ENCODE results near the gene EYA4.
A peak's percentile ranks its signal among the peaks of the same experiment; 100 is the strongest.

Gene EYA4

GRCh38 chr6:133286765-133287164, 45.6 kb downstream of the EYA4 start (continued):
- no peak for TF ChIP-seq ZNF214 (tag by site-specific recombination; IDR thresholded peaks at IDR 0.05; ENCODE audit: borderline replicate concordance)
- TF ChIP-seq ZNF169 (tag by site-specific recombination; IDR thresholded peaks at IDR 0.05), result no peak
- TF ChIP-seq PRDM6 (tag by site-specific recombination; IDR thresholded peaks at IDR 0.05), result peak; percentile 15; the same call in 1 of the 2 replicates
- TF ChIP-seq ZNF692 (tag by site-specific recombination; IDR thresholded peaks at IDR 0.05), result peak; percentile 47; the same call in 1 of the 2 replicates

GRCh38 chr6:133288662-133289061, 47.5 kb downstream of the EYA4 start:
- no peaks in the 10 kb centered on the region for H3K9me3 ChIP-seq (ENCODE audit: control insufficient read depth, insufficient read depth, low read depth, low read length)
- POLR2A ChIA-PET, result interaction anchor here (0.5 kb wide), 1 partner anchor 143 kb away, joined by 3 read pairs; no protein-coding TSS in a partner anchor
- no peaks in the 10 kb centered on the region for H3K36me3 ChIP-seq (ENCODE audit: control insufficient read depth in 2 of 2, insufficient read depth in 1 of 2, low read length in 2 of 2)
- no peak overlapping the region for H3K27ac ChIP-seq (ENCODE audit: extremely low read depth, low read depth, low read length)
- CTCF ChIA-PET, result interaction anchor here (0.7 to 1.2 kb wide), 4 partner anchors 22 to 633 kb away, joined by 3 to 4 read pairs (median 3); no protein-coding TSS in a partner anchor
- H3K4me1 ChIP-seq (ENCODE audit: control insufficient read depth, insufficient read depth, low read length), result peaks cover 34% of the 10 kb centered on the region
- TF ChIP-seq TRIM28 (IDR thresholded peaks at IDR 0.05; ENCODE audit: borderline replicate concordance, low read length), result 0 out of 2 replicates have a peak, but pooled peaks have one; percentile 23
- no peak for TF ChIP-seq ZNF274 (IDR thresholded peaks at IDR 0.05; ENCODE audit: low read length)
- TF ChIP-seq ZNF274 (tag by site-specific recombination; IDR thresholded peaks at IDR 0.05; ENCODE audit: borderline replicate concordance), result no peak
- no peak for TF ChIP-seq ZNF112 (tag by site-specific recombination; IDR thresholded peaks at IDR 0.05)
- no peak for TF ChIP-seq IKZF3 (tag by site-specific recombination; IDR thresholded peaks at IDR 0.05)
- no peak for TF ChIP-seq YY1 (tag by site-specific recombination; IDR thresholded peaks at IDR 0.05)
- no peak for TF ChIP-seq ZNF530 (tag by site-specific recombination; IDR thresholded peaks at IDR 0.05; ENCODE audit: low read depth)
- no peak overlapping the region for H3K4me3 ChIP-seq (ENCODE audit: low read depth, low read length)

- H3K27ac ChIP-seq (ENCODE audit: extremely low read depth, low read depth, low read length), result peak overlapping the region; percentile 34
- no peak overlapping the region for H3K4me3 ChIP-seq (ENCODE audit: low read depth, low read length)
- no peaks in the 10 kb centered on the region for H3K9me3 ChIP-seq (ENCODE audit: control insufficient read depth, insufficient read depth, low read depth, low read length)
- H3K36me3 ChIP-seq (ENCODE audit: control insufficient read depth in 2 of 2, insufficient read depth in 1 of 2, low read length in 2 of 2), result no peaks in the 10 kb centered on the region
- POLR2A ChIA-PET, result no interaction called here
- peaks cover 34% of the 10 kb centered on the region for H3K4me1 ChIP-seq (ENCODE audit: control insufficient read depth, insufficient read depth, low read length)
- CTCF ChIA-PET, result interaction anchor here (0.6 to 1.2 kb wide), 2 partner anchors 207 to 467 kb away, joined by 4 to 5 read pairs; no protein-coding TSS in a partner anchor
- TF ChIP-seq ZNF24 (tag by site-specific recombination; IDR thresholded peaks at IDR 0.05) (no peak), ZNF747 (tag by site-specific recombination; IDR thresholded peaks at IDR 0.05) (no peak), ZNF664 (tag by site-specific recombination; IDR thresholded peaks at IDR 0.05) (peak; percentile 91), ZNF416 (tag by site-specific recombination; IDR thresholded peaks at IDR 0.05) (no peak), ZNF157 (tag by site-specific recombination; IDR thresholded peaks at IDR 0.05) (no peak), ZNF677 (tag by site-specific recombination; IDR thresholded peaks at IDR 0.05) (no peak), ZNF221 (tag by site-specific recombination; IDR thresholded peaks at IDR 0.05; ENCODE audit: borderline replicate concordance) (no peak), ZNF184 (tag by site-specific recombination; IDR thresholded peaks at IDR 0.05) (no peak), ZBTB21 (tag by site-specific recombination; IDR thresholded peaks at IDR 0.05) (no peak), KLF8 (tag by site-specific recombination; IDR thresholded peaks at IDR 0.05) (no peak), TRIM28 (IDR thresholded peaks at IDR 0.05; ENCODE audit: borderline replicate concordance, low read length) (no peak), EGR2 (tag by site-specific recombination; IDR thresholded peaks at IDR 0.05; ENCODE audit: low read depth) (no peak), ZNF155 (tag by site-specific recombination; IDR thresholded peaks at IDR 0.05) (no peak), WT1 (tag by site-specific recombination; IDR thresholded peaks at IDR 0.05) (peak; percentile 99), ZNF398 (tag by site-specific recombination; IDR thresholded peaks at IDR 0.05) (no peak), ZNF280D (tag by site-specific recombination; IDR thresholded peaks at IDR 0.05) (no peak), HOXD13 (CRISPR knock-in tag; IDR thresholded peaks at IDR 0.05; ENCODE audit: borderline replicate concordance) (no peak)
Observed at GRCh38 chr6:133289733-133290306, 48.7 kb downstream of the EYA4 start.
